ENCODE results near the gene CBX1. TPM values are rescaled to one million over a fixed set of nuclear protein-coding genes. Genes with fewer than 3 reads are reported as not detected.
A peak's percentile ranks its signal among the peaks of the same experiment; 100 is the strongest.

Gene CBX1
- total and polyA plus RNA-seq, 2 of the 13 experiments (the other 11 are each of a cell fraction or from before 2014, with no cell fraction given) = 17.8 to 108 TPM

- Histone ChIP-seq H3K9me3 (ENCODE audit: low read length) (no peaks in the 10 kb centered on the region), H4K20me1 (ENCODE audit: insufficient read depth, low read length) (0 out of 2 replicates have a peak, but pooled peaks cover 3% of the 10 kb centered on the region), H3K36me3 (replicated peaks in 1 of 2; ENCODE audit: control insufficient read depth in 1 of 2, insufficient read depth in 2 of 2, low read length in 2 of 2) (no peaks in the 10 kb centered on the region; a peak in 1 of 5 replicates), H3K4me3 (replicated peaks in 1 of 3; ENCODE audit: insufficient read depth in 1 of 3, low read depth in 2 of 3, low read length in 3 of 3) (peak overlapping the region; percentile 90), H3K27me3 (ENCODE audit: control insufficient read depth in 1 of 2, insufficient read depth in 2 of 2, low read length in 2 of 2) (no peaks in the 10 kb centered on the region), H3K27ac (ENCODE audit: extremely low read length, insufficient read depth, low read length) (peak overlapping the region; percentile 84), H3K4me1 (ENCODE audit: insufficient read depth, low read length) (peaks cover 27% of the 10 kb centered on the region), H3K79me2 (ENCODE audit: insufficient read depth, low read length) (peaks cover 41% of the 10 kb centered on the region), H3K4me2 (ENCODE audit: low read depth, low read length) (peak overlapping the region; percentile 72), H3K9ac (ENCODE audit: insufficient read depth, low read depth, low read length) (peak overlapping the region; percentile 79), H2AFZ (ENCODE audit: low read length) (no peak overlapping the region)
- ChIA-PET POLR2A (interaction anchor here (1.3 to 2.2 kb wide), 3 partner anchors 14 to 205 kb away, joined by 3 to 19 read pairs (median 6); partner anchors contain the start of genes NFE2L1 and SP2), CTCF (ENCODE audit: low intra/inter-chr PET ratio, low total read pairs) (no interaction called here)
- in situ Hi-C loops (cut with HindIII; ENCODE audit: extremely low pct_ligation_motif_present, low pct_unique_long_range_greater_than_20kb) = no loop called here
- ATAC-seq (peak; percentile 58), DNase-seq (ENCODE audit: low spot score) (peak; percentile 54), FAIRE-seq (no peak)
- BruUV-seq (replicated peaks) = no TSS peak
- intact Hi-C loops (cut with micrococcal nuclease; ENCODE audit: unreplicated experiment) = loop anchor here (2.0 kb wide), 1 partner anchor 76 kb away; no protein-coding TSS in a partner anchor
- 2% methylated on average over 23 of the region's 23 CpGs for WGBS (ENCODE audit: low lambda C conversion rate)
- TF ChIP-seq SNAPC4 (CRISPR knock-in tag; IDR thresholded peaks at IDR 0.05) (no peak), SIX1 (CRISPR knock-in tag; IDR thresholded peaks at IDR 0.05; ENCODE audit: borderline replicate concordance) (0 out of 2 replicates have a peak, but pooled peaks have one; percentile 16), DNMT3B (CRISPR knock-in tag; conservative IDR thresholded peaks at IDR 0.05) (no peak), SRSF1 (optimal IDR thresholded peaks at IDR 0.05; ENCODE audit: low read depth, low read length) (no peak), ZNF280D (CRISPR knock-in tag; IDR thresholded peaks at IDR 0.05) (no peak), NCOR1 (IDR thresholded peaks at IDR 0.05; ENCODE audit: borderline replicate concordance, low read length) (no peak), FLYWCH1 (CRISPR knock-in tag; IDR thresholded peaks at IDR 0.05) (no peak), PCBP2 (optimal IDR thresholded peaks at IDR 0.05; ENCODE audit: low read depth, low read length, poor library complexity, severe bottlenecking) (peak; percentile 39), ZNF160 (CRISPR knock-in tag; IDR thresholded peaks at IDR 0.05) (no peak), UBTF (CRISPR knock-in tag; IDR thresholded peaks at IDR 0.05) (no peak), NFE2 (CRISPR knock-in tag; IDR thresholded peaks at IDR 0.05) (no peak; the same call in 1 of the 2 replicates), ZNF816 (CRISPR knock-in tag; IDR thresholded peaks at IDR 0.05; ENCODE audit: borderline replicate concordance) (peak; percentile 85; the same call in 1 of the 2 replicates), SPEN (CRISPR knock-in tag; IDR thresholded peaks at IDR 0.05; ENCODE audit: low read depth) (no peak), SIX4 (CRISPR knock-in tag; IDR thresholded peaks at IDR 0.05) (no peak)
These were observed 677 bp downstream of the CBX1 start for GRCh38 chr17:48100591-48101011.
